OCI-LY3 (cell line): ENCODE results near the gene SMAD7.

Source experiments
- EZH2phosphoT487 ChIP-seq: fragments of 200-600 bp; shearing (Covaris generic); IDR thresholded peaks from 2 replicates; pipeline ENCODE4 v1.6.1; 2018; ENCODE audit warnings: antibody characterized with exemption, mixed run types, low read depth
- TF ChIP-seq, protein P1 (sequence below): fragments of 200-600, 300-600 bp; sonication (generic); IDR thresholded peaks from 2 replicates; pipeline ENCODE4 v1.5.1; 2014; ENCODE audit warnings: antibody characterized with exemption, low read length, low read depth

DNA sequence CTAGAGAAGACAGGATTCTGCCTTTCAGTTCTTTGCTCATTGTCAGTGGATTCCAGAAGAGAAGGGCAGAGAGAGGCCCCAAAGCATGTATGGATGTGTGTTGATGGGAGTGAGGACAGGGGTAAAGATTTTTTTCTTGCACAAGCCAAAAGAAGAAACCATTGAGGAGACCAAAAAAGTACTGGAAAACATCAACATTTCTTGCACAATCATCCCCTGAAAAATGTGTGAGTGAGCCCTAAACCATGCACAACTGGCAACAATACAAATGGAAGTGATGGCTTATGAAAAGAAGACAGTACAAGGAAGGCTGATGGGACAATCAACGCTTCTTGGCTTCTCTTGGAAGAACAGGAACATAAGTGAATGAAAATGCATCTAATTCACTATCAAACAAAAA lies 5.6 kb upstream of the SMAD7 start:
- TF ChIP-seq, protein P1, sequence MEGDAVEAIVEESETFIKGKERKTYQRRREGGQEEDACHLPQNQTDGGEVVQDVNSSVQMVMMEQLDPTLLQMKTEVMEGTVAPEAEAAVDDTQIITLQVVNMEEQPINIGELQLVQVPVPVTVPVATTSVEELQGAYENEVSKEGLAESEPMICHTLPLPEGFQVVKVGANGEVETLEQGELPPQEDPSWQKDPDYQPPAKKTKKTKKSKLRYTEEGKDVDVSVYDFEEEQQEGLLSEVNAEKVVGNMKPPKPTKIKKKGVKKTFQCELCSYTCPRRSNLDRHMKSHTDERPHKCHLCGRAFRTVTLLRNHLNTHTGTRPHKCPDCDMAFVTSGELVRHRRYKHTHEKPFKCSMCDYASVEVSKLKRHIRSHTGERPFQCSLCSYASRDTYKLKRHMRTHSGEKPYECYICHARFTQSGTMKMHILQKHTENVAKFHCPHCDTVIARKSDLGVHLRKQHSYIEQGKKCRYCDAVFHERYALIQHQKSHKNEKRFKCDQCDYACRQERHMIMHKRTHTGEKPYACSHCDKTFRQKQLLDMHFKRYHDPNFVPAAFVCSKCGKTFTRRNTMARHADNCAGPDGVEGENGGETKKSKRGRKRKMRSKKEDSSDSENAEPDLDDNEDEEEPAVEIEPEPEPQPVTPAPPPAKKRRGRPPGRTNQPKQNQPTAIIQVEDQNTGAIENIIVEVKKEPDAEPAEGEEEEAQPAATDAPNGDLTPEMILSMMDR: no peak
- TF ChIP-seq EZH2phosphoT487: no peak
